B cell (primary cell): Measurements from ENCODE around the gene CENPA. TPM values are rescaled to one million over a fixed set of nuclear protein-coding genes. Genes with fewer than 3 reads are reported as not detected.
"Not testable (repeated sequence)": the region's sequence is repeated elsewhere in the genome, so short reads cannot be mapped to it uniquely, and the experiment has no call there.

Experiments
- ATAC-seq: fragments of 200-7000 bp; cut with Tn5 transposase; one replicate; pipeline ENCODE4 v1.10.0; 2021; ENCODE audit warnings: low read depth, mild to moderate bottlenecking, moderate number of reproducible peaks, moderate library complexity
- CTCF ChIA-PET: fragments of 350-600 bp; sonication (Branson Sonifier 250); formaldehyde crosslinking; loops from one replicate; lab custom pipeline; 2021; ENCODE audit warnings: antibody characterized with exemption, inconsistent platforms; lab: Charles Lee
- POLR2A ChIA-PET: fragments of 350-600 bp; sonication (Branson Sonifier 250); formaldehyde crosslinking; loops from one replicate; lab custom pipeline; 2021; ENCODE audit warnings: antibody characterized with exemption; lab: Charles Lee
- DNase-seq: peaks from one replicate; pipeline ENCODE4 v3.0.0; 2013
- H2AFZ ChIP-seq: 2 replicates; pipeline ENCODE4 v1.6.1; 2012; ENCODE audit warnings: mild to moderate bottlenecking, low read depth, low read length; ENCODE audit not compliant: insufficient read depth, poor library complexity, severe bottlenecking
- H3K27ac ChIP-seq, 2 donors: 1 replicate in 1 of 2; 2 replicates in 1 of 2; pipeline ENCODE4 v1.5.1; 2012 to 2013; ENCODE audit warnings: low read length in 2 of 2, mild to moderate bottlenecking in 2 of 2, moderate library complexity in 1 of 2
- H3K27me3 ChIP-seq, 4 experiments: fragments of 200-600 bp in 1 of 4; sonication (generic) in 1 of 4; replicated peaks in 1 of 4; 1 replicate in 2 of 4; 2 replicates in 2 of 4; pipeline versions ENCODE4 v1.6.1 to v1.7.0; 2013 to 2016; ENCODE audit warnings: low read length in 3 of 4, mild to moderate bottlenecking in 2 of 4, mixed read lengths in 1 of 4, moderate library complexity in 1 of 4; ENCODE audit not compliant: insufficient read depth in 4 of 4, control insufficient read depth in 3 of 4; ENCODE audit errors: control extremely low read depth in 1 of 4
- H3K36me3 ChIP-seq, 2 experiments: replicated peaks in 1 of 2; 1 replicate in 1 of 2; 2 replicates in 1 of 2; pipeline versions ENCODE4 v1.6.1 to v1.7.1; 2013; ENCODE audit warnings: low read length in 1 of 2; ENCODE audit not compliant: insufficient read depth in 2 of 2, control insufficient read depth in 1 of 2; ENCODE audit errors: control extremely low read depth in 1 of 2, extremely low read depth in 1 of 2
- H3K4me1 ChIP-seq, 2 donors: fragments of 200-600 bp in 1 of 2; sonication (generic) in 1 of 2; 1 replicate in 1 of 2; 2 replicates in 1 of 2; pipeline versions ENCODE4 v1.5.1 to v1.6.1; 2013 to 2017; ENCODE audit warnings: low read length in 2 of 2; ENCODE audit not compliant: control insufficient read depth in 2 of 2, insufficient read depth in 2 of 2
- H3K4me2 ChIP-seq: replicated peaks from 2 replicates; pipeline ENCODE3; 2012; ENCODE audit warnings: mild to moderate bottlenecking, low read depth, low read length; ENCODE audit not compliant: poor library complexity, severe bottlenecking
- H3K4me3 ChIP-seq, 5 experiments: fragments of 200-600 bp in 1 of 5; sonication (generic) in 1 of 5; 1 replicate in 3 of 5; 2 replicates in 2 of 5; pipeline versions ENCODE4 v1.5.1 to v1.7.0; 2011 to 2016; ENCODE audit warnings: low read length in 4 of 5, mild to moderate bottlenecking in 4 of 5, low read depth in 2 of 5, control low read depth in 1 of 5, moderate library complexity in 1 of 5; ENCODE audit not compliant: insufficient read depth in 1 of 5; ENCODE audit errors: control extremely low read depth in 1 of 5, extremely low read depth in 1 of 5
- H3K79me2 ChIP-seq: fragments of 200-600 bp; sonication (generic); one replicate; pipeline ENCODE4 v1.6.0; 2016; ENCODE audit warnings: low read length; ENCODE audit not compliant: control insufficient read depth, insufficient read depth
- H3K9ac ChIP-seq: fragments of 200-600 bp; sonication (generic); 2 replicates; pipeline ENCODE4 v1.6.1; 2017; ENCODE audit warnings: mild to moderate bottlenecking, low read length, moderate library complexity
- H3K9me3 ChIP-seq, 3 donors: one replicate each; pipeline versions ENCODE4 v1.6.1 to v1.7.1; 2013; ENCODE audit warnings: low read length in 2 of 3; ENCODE audit not compliant: control insufficient read depth in 2 of 3, insufficient read depth in 1 of 3; ENCODE audit errors: control extremely low read depth in 1 of 3
- H4K20me1 ChIP-seq: 2 replicates; pipeline ENCODE4 v1.6.0; 2012; ENCODE audit warnings: mild to moderate bottlenecking, low read length; ENCODE audit not compliant: insufficient read depth, control insufficient read depth, poor library complexity, severe bottlenecking
- H3K27ac Mint-ChIP-seq: one replicate; pipeline ENCODE4 v1.8.0; 2021; ENCODE audit warnings: mixed read lengths
- H3K27me3 Mint-ChIP-seq: one replicate; pipeline ENCODE4 v1.8.0; 2021; ENCODE audit warnings: mixed read lengths
- H3K4me1 Mint-ChIP-seq: one replicate; pipeline ENCODE4 v1.8.0; 2021; ENCODE audit warnings: mixed read lengths
- H3K4me3 Mint-ChIP-seq: one replicate; pipeline ENCODE4 v1.8.0; 2021; ENCODE audit warnings: mixed read lengths
- H3K9me3 Mint-ChIP-seq: one replicate; pipeline ENCODE4 v1.8.0; 2022; ENCODE audit warnings: mixed read lengths; ENCODE audit not compliant: insufficient read depth
- EZH2 ChIP-seq: IDR thresholded peaks from 2 replicates; pipeline ENCODE4 v1.6.1; 2012; ENCODE audit warnings: borderline replicate concordance, low read depth, mild to moderate bottlenecking, moderate library complexity, low read length; ENCODE audit not compliant: insufficient read depth, poor library complexity, severe bottlenecking
- WGBS: methylation state at CpG from one replicate; pipeline ENCODE4 v1.1.5; 2013; ENCODE audit warnings: missing lambda C conversion rate; ENCODE audit not compliant: insufficient coverage; 5-methylcytosine and 5-hydroxymethylcytosine counted together
- intact Hi-C: fragments of 100-400 bp; cut with micrococcal nuclease; formaldehyde crosslinking; loops from one replicate; pipeline ENCODE4 v1.10.0; 2022
- polyA plus RNA-seq: library from polyadenylated mRNA; depleted of rRNA; stranded (reverse); fragments of >200 nt; gene quantifications from 2 replicates; pipeline ENCODE4 v1.2.3, GENCODE V29; 2012
- total RNA-seq, 2 donors: library from RNA; stranded (reverse); fragments of 120-200 nt in 1 of 2; gene quantifications; 1 replicate in 1 of 2; 2 replicates in 1 of 2; pipeline versions ENCODE4 v1.2.3 to v1.2.4, GENCODE V29; 2013 to 2022
- TF ChIP-seq, protein P1 (sequence below): fragments of 200-600 bp; IDR thresholded peaks from one replicate; pipeline ENCODE4 v1.8.0; 2022; ENCODE audit warnings: antibody characterized with exemption, mild to moderate bottlenecking

CENPA gene
- total and polyA plus RNA-seq, 2 donors (not counting 1 experiment from before 2014, with no cell fraction given): 0.10 TPM; not detected in 1

DNA sequence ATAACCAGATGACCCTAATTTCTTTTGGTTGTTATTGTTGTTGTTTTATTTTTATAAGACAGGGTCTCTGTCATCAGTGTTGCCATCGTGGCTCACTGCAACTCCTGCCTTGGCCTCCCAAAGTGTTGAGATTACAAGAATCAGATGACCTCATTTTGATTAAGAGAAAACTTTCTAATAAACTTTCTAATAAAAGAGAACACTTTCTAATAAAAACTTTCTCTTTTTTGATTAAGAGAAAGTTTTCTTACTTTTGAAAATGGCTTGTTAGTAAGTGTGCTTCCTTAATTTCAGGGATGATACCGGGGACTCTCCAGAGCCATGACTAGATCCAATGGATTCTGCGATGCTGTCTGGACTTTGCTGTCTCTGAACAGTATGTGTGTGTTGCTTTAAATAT, 7.7 kb downstream of the CENPA start:
- ChIA-PET POLR2A (no interaction called here), CTCF (no interaction called here)
- H3K4me2 ChIP-seq: no peak overlapping the region
- Mint-ChIP-seq H3K4me3 (no peak overlapping the region), H3K27ac (no peak overlapping the region), H3K27me3 (no peaks in the 10 kb centered on the region), H3K9me3 (no peaks in the 10 kb centered on the region), H3K4me1 (no peaks in the 10 kb centered on the region)
- no peaks in the 10 kb centered on the region for H3K27me3 ChIP-seq
- intact Hi-C loops: no loop called here
- TF ChIP-seq, protein P1, sequence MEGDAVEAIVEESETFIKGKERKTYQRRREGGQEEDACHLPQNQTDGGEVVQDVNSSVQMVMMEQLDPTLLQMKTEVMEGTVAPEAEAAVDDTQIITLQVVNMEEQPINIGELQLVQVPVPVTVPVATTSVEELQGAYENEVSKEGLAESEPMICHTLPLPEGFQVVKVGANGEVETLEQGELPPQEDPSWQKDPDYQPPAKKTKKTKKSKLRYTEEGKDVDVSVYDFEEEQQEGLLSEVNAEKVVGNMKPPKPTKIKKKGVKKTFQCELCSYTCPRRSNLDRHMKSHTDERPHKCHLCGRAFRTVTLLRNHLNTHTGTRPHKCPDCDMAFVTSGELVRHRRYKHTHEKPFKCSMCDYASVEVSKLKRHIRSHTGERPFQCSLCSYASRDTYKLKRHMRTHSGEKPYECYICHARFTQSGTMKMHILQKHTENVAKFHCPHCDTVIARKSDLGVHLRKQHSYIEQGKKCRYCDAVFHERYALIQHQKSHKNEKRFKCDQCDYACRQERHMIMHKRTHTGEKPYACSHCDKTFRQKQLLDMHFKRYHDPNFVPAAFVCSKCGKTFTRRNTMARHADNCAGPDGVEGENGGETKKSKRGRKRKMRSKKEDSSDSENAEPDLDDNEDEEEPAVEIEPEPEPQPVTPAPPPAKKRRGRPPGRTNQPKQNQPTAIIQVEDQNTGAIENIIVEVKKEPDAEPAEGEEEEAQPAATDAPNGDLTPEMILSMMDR: no peak
- no peak for TF ChIP-seq EZH2
- H3K4me1 ChIP-seq: no peaks in the 10 kb centered on the region
- H3K9me3 ChIP-seq: peaks cover 0 to 4% (median 0%) of the 10 kb centered on the region in 3 donors
- H2AFZ ChIP-seq: no peak overlapping the region
- 100% methylated on average over 2 of the region's 3 CpGs for WGBS
- no peak overlapping the region for H3K4me3 ChIP-seq
- H3K36me3 ChIP-seq: no peaks in the 10 kb centered on the region
- H3K79me2 ChIP-seq: no peaks in the 10 kb centered on the region
- H3K9ac ChIP-seq: no peak overlapping the region
- DNase-seq: no peak
- H4K20me1 ChIP-seq: no peaks in the 10 kb centered on the region
- no peak for ATAC-seq
- no peak overlapping the region for H3K27ac ChIP-seq

DNA sequence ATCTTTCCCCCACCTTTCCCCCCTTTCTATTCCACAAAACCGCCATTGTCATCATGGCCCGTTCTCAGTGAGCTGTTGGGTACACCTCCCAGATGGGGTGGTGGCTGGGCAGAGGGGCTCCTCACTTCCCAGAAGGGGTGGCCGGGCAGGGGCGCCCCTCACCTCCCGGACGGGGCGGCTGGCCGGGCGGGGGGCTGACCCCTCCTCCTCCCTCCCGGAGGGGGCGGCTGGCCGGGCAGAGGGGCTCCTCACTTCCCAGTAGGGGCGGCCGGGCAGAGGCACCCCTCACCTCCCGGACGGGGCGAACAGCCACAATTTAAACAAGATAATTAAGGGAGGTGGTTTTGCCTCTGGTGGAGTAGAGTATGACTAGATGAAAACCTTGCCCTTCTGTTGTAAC, 9.3 kb downstream of the CENPA start:
- H3K4me3 ChIP-seq, H3K4me3 Mint-ChIP-seq, H3K4me2 ChIP-seq, H3K36me3 ChIP-seq, H3K27me3 Mint-ChIP-seq, H4K20me1 ChIP-seq, CTCF ChIA-PET, H3K27ac ChIP-seq, DNase-seq, H3K27ac Mint-ChIP-seq, intact Hi-C loops, POLR2A ChIA-PET, H3K9me3 ChIP-seq, H3K9ac ChIP-seq, H3K27me3 ChIP-seq, ATAC-seq, H3K4me1 Mint-ChIP-seq, H3K79me2 ChIP-seq, H2AFZ ChIP-seq, H3K9me3 Mint-ChIP-seq, H3K4me1 ChIP-seq: not testable (repeated sequence)
- no CpG with 5 or more reads among the region's 17 CpGs for WGBS
